SK-N-MC (cell line): ENCODE results near the gene ABCG5.

Experiments
- DNase-seq: peaks from one replicate; pipeline ENCODE4 v3.0.0-alpha.2; 2011; ENCODE audit warnings: low read depth, low spot score
- H3K27ac ChIP-seq: fragments of 200-600 bp; sonication (generic); 2 replicates; pipeline ENCODE4 v1.5.1; 2016; ENCODE audit warnings: mixed run types
- H3K36me3 ChIP-seq: fragments of 200-600 bp; sonication (generic); 2 replicates; pipeline ENCODE4 v1.6.1; 2017; ENCODE audit warnings: antibody characterized with exemption, low read length, mixed read lengths; ENCODE audit not compliant: insufficient read depth
- H3K4me3 ChIP-seq: fragments of 200-600 bp; sonication (generic); 2 replicates; pipeline ENCODE4 v1.5.1; 2016
- H3K9ac ChIP-seq: fragments of 200-600 bp; sonication (generic); 2 replicates; pipeline ENCODE4 v1.8.0; 2017; ENCODE audit warnings: mixed run types, mixed read lengths; ENCODE audit not compliant: insufficient read length
- H3K9me3 ChIP-seq: fragments of 200-600 bp; sonication (generic); 2 replicates; pipeline ENCODE4 v1.6.1; 2017; ENCODE audit warnings: low read depth, mild to moderate bottlenecking, antibody characterized with exemption, low read length, moderate library complexity, mixed read lengths
- EZH2 ChIP-seq: fragments of 200-600 bp; sonication (generic); IDR thresholded peaks from one replicate; pipeline ENCODE4 v1.6.1; 2017; ENCODE audit warnings: antibody characterized with exemption
- FOXP2 ChIP-seq: optimal IDR thresholded peaks from 2 replicates; pipeline ENCODE3; 2011; ENCODE audit warnings: mild to moderate bottlenecking, moderate library complexity; ENCODE audit not compliant: insufficient read depth; ENCODE audit errors: extremely low read length, control extremely low read depth
- POLR2AphosphoS5 ChIP-seq: IDR thresholded peaks from 2 replicates; pipeline ENCODE4 v1.6.1; 2012; ENCODE audit warnings: mild to moderate bottlenecking, low read depth, low read length, borderline replicate concordance

The ABCG5 gene

GRCh38 chr2:43838560-43839267, at the start of gene ABCG5, which contains the start of gene ABCG8:
TSS of gene ABCG5 (minus strand) at chr2:43838839. CDS start at chr2:43838679, 160 bp downstream.
TSS of gene ABCG8 (plus strand) at chr2:43838971. CDS start at chr2:43839054, 83 bp downstream.
- no peak for TF ChIP-seq POLR2AphosphoS5
- no peak for TF ChIP-seq EZH2
- no peak for TF ChIP-seq FOXP2
- H3K9ac ChIP-seq: no peak within 1 kb of the TSS
- H3K4me3 ChIP-seq: no peak within 1 kb of the TSS
- H3K36me3 ChIP-seq: no peaks in the 10 kb centered on the region
- no peaks in the 10 kb centered on the region for H3K9me3 ChIP-seq
- no peak for DNase-seq
- no peak within 1 kb of the TSS for H3K27ac ChIP-seq

GRCh38 chr2:43887176-43887575, 48.5 kb upstream of the ABCG5 start:
- TF ChIP-seq POLR2AphosphoS5 (no peak), FOXP2 (no peak), EZH2 (no peak)
- Histone ChIP-seq H3K36me3 (peaks cover 69% of the 10 kb centered on the region), H3K9me3 (no peaks in the 10 kb centered on the region), H3K27ac (no peak overlapping the region), H3K9ac (no peak overlapping the region), H3K4me3 (no peak overlapping the region)
- no peak for DNase-seq

GRCh38 chr2:43885132-43885632, 46.5 kb upstream of the ABCG5 start:
- peaks cover 49% of the 10 kb centered on the region for H3K36me3 ChIP-seq
- TF ChIP-seq EZH2 (no peak), POLR2AphosphoS5 (no peak), FOXP2 (no peak)
- no peak for DNase-seq

DNA sequence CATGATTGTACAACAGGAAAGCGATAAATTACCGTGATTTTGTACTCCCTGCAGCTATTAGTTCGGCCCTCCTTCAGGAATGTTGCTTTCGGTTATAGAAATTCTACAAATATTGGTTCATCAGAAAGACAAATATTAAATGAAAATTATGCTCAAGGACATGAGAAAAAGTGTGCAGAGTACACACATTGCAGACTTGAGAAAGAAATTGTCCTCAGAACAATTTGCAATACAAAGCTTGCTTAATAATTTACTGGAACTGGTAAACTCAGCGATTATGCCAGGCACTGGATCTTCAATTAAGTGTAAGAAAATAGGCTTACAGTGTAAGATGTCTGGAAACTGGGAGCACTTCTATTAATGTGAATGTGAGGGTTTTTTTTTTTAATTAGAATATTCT, 46.0 kb upstream of the ABCG5 start:
- H3K9me3 ChIP-seq: no peaks in the 10 kb centered on the region
- no peak for DNase-seq
- TF ChIP-seq EZH2 (no peak), POLR2AphosphoS5 (no peak), FOXP2 (no peak)
- H3K4me3 ChIP-seq: no peak overlapping the region
- H3K36me3 ChIP-seq: peaks cover 44% of the 10 kb centered on the region
- peak overlapping the region; percentile 49; the same call in 1 of the 2 replicates for H3K27ac ChIP-seq
- no peak overlapping the region for H3K9ac ChIP-seq

More at GRCh38 chr2:43885132-43885632, 46.5 kb upstream of the ABCG5 start:
- H3K27ac ChIP-seq: peak overlapping the region; percentile 49
- H3K4me3 ChIP-seq: no peak overlapping the region
- no peak overlapping the region for H3K9ac ChIP-seq
- H3K9me3 ChIP-seq: no peaks in the 10 kb centered on the region

- DNase-seq: no peak
These were observed 43.7 kb upstream of the ABCG5 start for GRCh38 chr2:43882312-43882711.

DNA sequence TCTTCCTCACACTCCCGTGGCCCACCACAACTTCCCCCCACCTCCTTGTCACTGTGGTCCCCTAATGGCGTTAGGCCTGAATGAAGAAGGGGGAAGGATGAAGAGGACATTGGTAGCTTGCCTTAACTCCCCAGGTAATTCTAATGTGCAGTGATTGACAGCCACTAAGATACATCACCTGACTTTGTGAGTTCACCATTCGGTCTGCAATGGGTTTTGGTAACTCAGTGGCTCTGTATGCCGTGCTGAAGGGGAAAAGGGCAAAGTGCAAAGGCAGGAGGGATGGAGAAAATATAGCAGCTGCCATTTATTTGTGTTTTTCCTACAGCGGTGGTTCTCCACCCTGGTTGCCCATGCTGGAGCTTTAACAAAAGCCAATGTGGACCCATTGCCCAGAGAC, 42.3 kb upstream of the ABCG5 start:
- no peak overlapping the region for H3K27ac ChIP-seq
- H3K4me3 ChIP-seq: no peak overlapping the region
- no peaks in the 10 kb centered on the region for H3K9me3 ChIP-seq
- peaks cover 12% of the 10 kb centered on the region; the same call in 1 of the 2 replicates for H3K36me3 ChIP-seq
- DNase-seq: no peak
- H3K9ac ChIP-seq: no peak overlapping the region
- TF ChIP-seq FOXP2 (no peak), EZH2 (no peak), POLR2AphosphoS5 (no peak)

More at GRCh38 chr2:43882312-43882711, 43.7 kb upstream of the ABCG5 start:
- H3K9me3 ChIP-seq: no peaks in the 10 kb centered on the region
- TF ChIP-seq POLR2AphosphoS5 (no peak), EZH2 (no peak), FOXP2 (no peak)
- H3K9ac ChIP-seq: no peak overlapping the region
- peak overlapping the region; percentile 45 for H3K27ac ChIP-seq
- peaks cover 22% of the 10 kb centered on the region for H3K36me3 ChIP-seq
- no peak overlapping the region for H3K4me3 ChIP-seq

DNA sequence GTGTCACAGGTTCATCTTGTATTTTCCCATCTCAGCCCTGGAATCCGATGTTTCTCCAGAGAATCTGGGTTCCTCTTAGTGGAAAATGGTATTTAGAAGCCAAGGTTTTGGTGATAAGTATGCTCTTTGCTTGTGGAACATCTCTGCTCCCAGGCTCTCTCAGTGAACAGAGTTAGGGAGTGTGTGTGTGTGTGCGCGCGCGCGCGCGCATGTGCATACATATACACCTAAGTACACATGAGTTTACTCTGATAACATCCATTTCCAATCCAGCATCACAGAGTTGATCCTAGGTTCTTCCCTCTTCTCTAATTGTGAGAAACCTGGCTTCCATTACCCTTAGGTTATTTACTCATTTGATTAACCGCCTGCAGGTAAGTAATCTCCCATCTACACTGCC, 41.8 kb upstream of the ABCG5 start:
- TF ChIP-seq EZH2: no peak
- TF ChIP-seq FOXP2: no peak
- TF ChIP-seq POLR2AphosphoS5: no peak
- DNase-seq: no peak
- Histone ChIP-seq H3K27ac (no peak overlapping the region), H3K9me3 (no peaks in the 10 kb centered on the region), H3K9ac (no peak overlapping the region), H3K36me3 (peaks cover 11% of the 10 kb centered on the region; the same call in 1 of the 2 replicates), H3K4me3 (no peak overlapping the region)

- TF ChIP-seq POLR2AphosphoS5 (no peak), FOXP2 (no peak), EZH2 (no peak)
- no peak overlapping the region for H3K4me3 ChIP-seq
- H3K9ac ChIP-seq: no peak overlapping the region
- no peaks in the 10 kb centered on the region for H3K9me3 ChIP-seq
- DNase-seq: peak; percentile 30
- no peaks in the 10 kb centered on the region for H3K36me3 ChIP-seq
- H3K27ac ChIP-seq: no peak overlapping the region
These were observed 40.6 kb upstream of the ABCG5 start for GRCh38 chr2:43879261-43879660.
